RWPE1 (cell line): Measurements from ENCODE around the gene BRPF1.

ENCODE experiments used
- CTCF ChIA-PET: fragments of 350-600 bp; sonication (Branson Sonifier 250); formaldehyde crosslinking; extraction: SDS; loops from one replicate; lab custom pipeline; 2021; lab: Yijun Ruan, JAX
- POLR2A ChIA-PET: fragments of 400-600 bp; formaldehyde crosslinking; extraction: SDS; loops from one replicate; lab custom pipeline; 2020; ENCODE audit warnings: antibody characterized with exemption; ENCODE audit not compliant: low non-redundant PET; lab: Yijun Ruan, JAX
- DNase-seq: peaks from one replicate; pipeline ENCODE4 v3.0.0; 2012; ENCODE audit warnings: low spot score
- H3K27ac ChIP-seq: fragments of 450-650 bp; 2 replicates; pipeline ENCODE4 v1.5.1; 2017
- TF ChIP-seq, protein P1 (sequence below): fragments of 450-650 bp; conservative IDR thresholded peaks from 2 replicates; pipeline ENCODE4 v1.5.1; 2017; ENCODE audit warnings: low read depth, mild to moderate bottlenecking

BRPF1 gene

DNA sequence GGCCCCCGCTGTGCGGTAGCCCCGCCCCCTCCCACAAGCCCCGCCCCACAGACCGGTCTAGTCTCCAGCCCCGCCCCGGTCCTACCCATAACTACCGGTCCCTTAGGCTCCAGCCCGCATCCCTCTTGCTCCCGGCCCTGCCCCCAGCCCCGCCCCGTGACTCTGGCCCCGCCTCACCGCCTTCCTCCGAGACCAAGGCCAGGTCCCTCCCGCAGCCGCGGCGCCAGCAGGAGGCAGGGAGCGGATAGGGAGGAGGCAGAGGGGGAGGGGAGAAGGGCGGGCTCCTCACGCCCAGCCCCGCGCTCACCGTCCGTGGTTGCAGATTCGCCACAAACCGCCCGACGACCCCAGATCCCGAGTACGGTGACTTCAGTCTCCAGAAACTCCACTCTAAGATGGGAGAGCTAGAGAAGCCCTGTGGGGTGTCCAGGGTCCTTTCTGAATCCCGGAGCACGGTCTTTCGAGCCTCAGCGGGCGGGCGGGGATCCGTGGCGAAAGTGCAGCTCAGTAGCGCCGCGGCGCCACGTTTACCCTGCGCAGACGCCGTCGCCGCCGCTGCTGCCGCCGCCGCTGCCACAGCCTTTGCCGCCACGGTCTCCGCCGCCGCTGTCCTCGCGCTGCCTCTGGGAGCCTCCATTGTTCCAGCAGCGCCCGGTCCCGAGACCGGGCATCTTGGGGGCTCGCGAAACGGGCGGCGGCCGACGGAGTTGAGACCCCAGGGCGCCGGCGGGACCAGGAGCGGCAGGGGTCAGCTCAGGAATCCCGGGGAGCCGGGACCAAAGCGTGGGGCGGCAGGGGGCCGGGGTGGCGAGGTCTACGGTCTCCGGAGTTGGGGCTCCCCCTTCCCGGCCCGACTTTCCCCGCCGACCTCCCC is at the start of gene BRPF1:
BRPF1 (plus strand) TSS at position 530 of the 874 bp plus-strand sequence. CDS start 2,406 bp downstream, outside the sequence.
- ChIA-PET POLR2A (no interaction called here), CTCF (no interaction called here)
- peak; percentile 98 for DNase-seq
- TF ChIP-seq, protein P1, sequence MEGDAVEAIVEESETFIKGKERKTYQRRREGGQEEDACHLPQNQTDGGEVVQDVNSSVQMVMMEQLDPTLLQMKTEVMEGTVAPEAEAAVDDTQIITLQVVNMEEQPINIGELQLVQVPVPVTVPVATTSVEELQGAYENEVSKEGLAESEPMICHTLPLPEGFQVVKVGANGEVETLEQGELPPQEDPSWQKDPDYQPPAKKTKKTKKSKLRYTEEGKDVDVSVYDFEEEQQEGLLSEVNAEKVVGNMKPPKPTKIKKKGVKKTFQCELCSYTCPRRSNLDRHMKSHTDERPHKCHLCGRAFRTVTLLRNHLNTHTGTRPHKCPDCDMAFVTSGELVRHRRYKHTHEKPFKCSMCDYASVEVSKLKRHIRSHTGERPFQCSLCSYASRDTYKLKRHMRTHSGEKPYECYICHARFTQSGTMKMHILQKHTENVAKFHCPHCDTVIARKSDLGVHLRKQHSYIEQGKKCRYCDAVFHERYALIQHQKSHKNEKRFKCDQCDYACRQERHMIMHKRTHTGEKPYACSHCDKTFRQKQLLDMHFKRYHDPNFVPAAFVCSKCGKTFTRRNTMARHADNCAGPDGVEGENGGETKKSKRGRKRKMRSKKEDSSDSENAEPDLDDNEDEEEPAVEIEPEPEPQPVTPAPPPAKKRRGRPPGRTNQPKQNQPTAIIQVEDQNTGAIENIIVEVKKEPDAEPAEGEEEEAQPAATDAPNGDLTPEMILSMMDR: no peak
- H3K27ac ChIP-seq: peak within 1 kb of the TSS; percentile 97

DNA sequence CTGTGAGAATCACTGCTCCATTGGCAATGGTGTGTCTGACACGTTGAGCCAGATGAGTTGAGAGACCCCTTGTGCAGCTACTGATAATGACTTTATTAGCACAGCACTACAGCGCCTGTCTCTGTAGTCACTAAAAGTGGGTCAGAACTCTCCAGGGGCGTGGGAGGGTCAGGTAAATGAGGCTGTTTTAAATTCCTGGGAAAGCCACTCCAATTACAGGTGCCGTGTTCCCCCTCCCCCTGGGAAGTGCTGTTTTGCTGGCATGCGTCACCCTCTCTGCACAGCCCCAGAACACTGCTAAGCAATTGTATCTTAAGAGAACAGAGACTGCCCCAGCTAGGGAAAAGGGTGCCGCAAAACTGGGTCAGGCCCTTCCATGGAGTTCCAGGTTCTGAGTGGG is 49.4 kb upstream of the BRPF1 start:
- DNase-seq: no peak
- TF ChIP-seq, protein P1: no peak
- CTCF ChIA-PET: no interaction called here
- no peak overlapping the region for H3K27ac ChIP-seq
- POLR2A ChIA-PET: no interaction called here

DNA sequence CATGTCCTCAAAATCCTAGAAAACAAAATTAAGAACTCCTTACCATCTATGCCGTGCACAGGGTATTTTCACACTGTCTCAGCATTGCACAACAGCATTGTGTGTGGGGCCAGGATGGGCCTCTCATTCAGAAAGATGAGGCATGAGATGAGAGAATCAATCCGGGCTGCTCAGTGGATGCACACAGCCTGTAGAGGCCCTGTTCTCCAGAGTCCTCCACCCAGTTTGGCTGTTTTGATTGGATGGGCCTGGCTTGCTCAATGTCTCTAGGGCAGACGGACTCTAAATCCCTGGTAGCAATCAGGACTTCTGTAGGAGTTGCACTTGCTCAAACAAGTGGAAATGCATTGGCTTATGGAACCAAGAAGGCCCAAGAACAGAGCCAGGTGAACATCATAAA is 48.1 kb upstream of the BRPF1 start:
- ChIA-PET POLR2A (no interaction called here), CTCF (no interaction called here)
- no peak for DNase-seq
- no peak overlapping the region for H3K27ac ChIP-seq
- TF ChIP-seq, protein P1: no peak

GRCh38 chr3:9685216-9686049 is 46.1 kb upstream of the BRPF1 start:
- ChIA-PET POLR2A (no interaction called here), CTCF (interaction anchor here (0.7 kb wide), 1 partner anchor 47 kb away, joined by 3 read pairs; no protein-coding TSS in a partner anchor)
- no peak for DNase-seq
- H3K27ac ChIP-seq: no peak overlapping the region
- TF ChIP-seq, protein P1: no peak

- H3K27ac ChIP-seq: no peak overlapping the region
- CTCF ChIA-PET: interaction anchor here (0.7 kb wide), 1 partner anchor 47 kb away, joined by 3 read pairs; no protein-coding TSS in a partner anchor
- TF ChIP-seq, protein P1: no peak
- POLR2A ChIA-PET: no interaction called here
- no peak for DNase-seq
Measured at GRCh38 chr3:9686050-9686550, 45.4 kb upstream of the BRPF1 start.

GRCh38 chr3:9686703-9687102 is 44.8 kb upstream of the BRPF1 start:
- DNase-seq: no peak
- CTCF ChIA-PET: no interaction called here
- POLR2A ChIA-PET: no interaction called here
- H3K27ac ChIP-seq: no peak overlapping the region
- TF ChIP-seq, protein P1: no peak
